ENCODE measurements around the gene ACTN1. TPM values are rescaled to one million over a fixed set of nuclear protein-coding genes. Genes with fewer than 3 reads are reported as not detected.
"Not testable (repeated sequence)": the region's sequence is repeated elsewhere in the genome, so short reads cannot be mapped to it uniquely, and the experiment has no call there.

ACTN1 gene
- total RNA-seq, 4 donors from 2014 or later: 76.8 to 117 (median 94.0) TPM

- no peak for TF ChIP-seq POLR2A (IDR thresholded peaks at IDR 0.05)
- TF ChIP-seq CTCF (IDR thresholded peaks at IDR 0.05): no peak
- no peak for TF ChIP-seq POLR2AphosphoS5 (IDR thresholded peaks at IDR 0.05)
- TF ChIP-seq EP300 (IDR thresholded peaks at IDR 0.05): no peak
- DNase-seq (ENCODE audit: low spot score in 2 of 2): no peak
- H3K27ac ChIP-seq: no peak overlapping the region
- H3K4me3 ChIP-seq: no peak overlapping the region
- H3K9me3 ChIP-seq: no peaks in the 10 kb centered on the region
- no peaks in the 10 kb centered on the region for H3K4me1 ChIP-seq
- WGBS: 80% methylated on average over 5 of the region's 6 CpGs
- no peaks in the 10 kb centered on the region for H3K27me3 ChIP-seq
- no peaks in the 10 kb centered on the region for H3K36me3 ChIP-seq
Measured at GRCh38 chr14:68853749-68854148, 125.4 kb downstream of the ACTN1 start.

GRCh38 chr14:68852493-68852892, 126.6 kb downstream of the ACTN1 start:
- not testable (repeated sequence) for H3K4me3 ChIP-seq; H3K36me3 ChIP-seq; DNase-seq (ENCODE audit: low spot score in 2 of 2); H3K4me1 ChIP-seq; H3K27ac ChIP-seq; H3K9me3 ChIP-seq; H3K27me3 ChIP-seq
- 80% methylated on average over 7 of the region's 7 CpGs for WGBS

GRCh38 chr14:68851078-68851477, 128.0 kb downstream of the ACTN1 start:
- Histone ChIP-seq H3K4me1 (no peaks in the 10 kb centered on the region), H3K27ac (no peak overlapping the region), H3K36me3 (no peaks in the 10 kb centered on the region), H3K4me3 (no peak overlapping the region), H3K27me3 (no peaks in the 10 kb centered on the region), H3K9me3 (no peaks in the 10 kb centered on the region)
- TF ChIP-seq EP300 (IDR thresholded peaks at IDR 0.05): no peak
- no peak for TF ChIP-seq POLR2AphosphoS5 (IDR thresholded peaks at IDR 0.05)
- TF ChIP-seq CTCF (IDR thresholded peaks at IDR 0.05): no peak
- no peak for TF ChIP-seq POLR2A (IDR thresholded peaks at IDR 0.05)
- DNase-seq (ENCODE audit: low spot score in 2 of 2): no peak
- WGBS: 80% methylated on average over 5 of the region's 5 CpGs

GRCh38 chr14:68849416-68849815, 129.7 kb downstream of the ACTN1 start:
- Histone ChIP-seq H3K9me3 (no peaks in the 10 kb centered on the region), H3K36me3 (no peaks in the 10 kb centered on the region), H3K4me3 (no peak overlapping the region), H3K4me1 (no peaks in the 10 kb centered on the region), H3K27ac (no peak overlapping the region), H3K27me3 (no peaks in the 10 kb centered on the region)
- 89% methylated on average over 3 of the region's 3 CpGs for WGBS
- DNase-seq (ENCODE audit: low spot score in 2 of 2): no peak
- TF ChIP-seq CTCF (IDR thresholded peaks at IDR 0.05) (no peak), POLR2A (IDR thresholded peaks at IDR 0.05) (no peak), POLR2AphosphoS5 (IDR thresholded peaks at IDR 0.05) (no peak), EP300 (IDR thresholded peaks at IDR 0.05) (no peak)

GRCh38 chr14:68848253-68848652, 130.8 kb downstream of the ACTN1 start:
- DNase-seq (ENCODE audit: low spot score in 2 of 2): no peak
- H3K27me3 ChIP-seq: no peaks in the 10 kb centered on the region
- WGBS: 36% methylated on average over 1 of the region's 1 CpG

GRCh38 chr14:68847640-68848039, 131.5 kb downstream of the ACTN1 start:
- not testable (repeated sequence) for H3K4me3 ChIP-seq; H3K9me3 ChIP-seq; H3K36me3 ChIP-seq; H3K27me3 ChIP-seq; H3K27ac ChIP-seq; DNase-seq (ENCODE audit: low spot score in 2 of 2)
- WGBS: 92% methylated on average over 4 of the region's 4 CpGs
- peaks cover 12% of the 10 kb centered on the region for H3K4me1 ChIP-seq

More at GRCh38 chr14:68848253-68848652, 130.8 kb downstream of the ACTN1 start:
- H3K36me3 ChIP-seq: no peaks in the 10 kb centered on the region
- peaks cover 9% of the 10 kb centered on the region for H3K4me1 ChIP-seq
- H3K27ac ChIP-seq: no peak overlapping the region
- no peak for TF ChIP-seq POLR2AphosphoS5 (IDR thresholded peaks at IDR 0.05)
- TF ChIP-seq POLR2A (IDR thresholded peaks at IDR 0.05): no peak
- TF ChIP-seq CTCF (IDR thresholded peaks at IDR 0.05): no peak
- TF ChIP-seq EP300 (IDR thresholded peaks at IDR 0.05): no peak
- no peaks in the 10 kb centered on the region for H3K9me3 ChIP-seq
- no peak overlapping the region for H3K4me3 ChIP-seq

All from suprapubic skin (tissue), 4 donors.